Measurements from ENCODE around the gene GNAS.
A peak's percentile ranks its signal among the peaks of the same experiment; 100 is the strongest.

Gene GNAS

DNA sequence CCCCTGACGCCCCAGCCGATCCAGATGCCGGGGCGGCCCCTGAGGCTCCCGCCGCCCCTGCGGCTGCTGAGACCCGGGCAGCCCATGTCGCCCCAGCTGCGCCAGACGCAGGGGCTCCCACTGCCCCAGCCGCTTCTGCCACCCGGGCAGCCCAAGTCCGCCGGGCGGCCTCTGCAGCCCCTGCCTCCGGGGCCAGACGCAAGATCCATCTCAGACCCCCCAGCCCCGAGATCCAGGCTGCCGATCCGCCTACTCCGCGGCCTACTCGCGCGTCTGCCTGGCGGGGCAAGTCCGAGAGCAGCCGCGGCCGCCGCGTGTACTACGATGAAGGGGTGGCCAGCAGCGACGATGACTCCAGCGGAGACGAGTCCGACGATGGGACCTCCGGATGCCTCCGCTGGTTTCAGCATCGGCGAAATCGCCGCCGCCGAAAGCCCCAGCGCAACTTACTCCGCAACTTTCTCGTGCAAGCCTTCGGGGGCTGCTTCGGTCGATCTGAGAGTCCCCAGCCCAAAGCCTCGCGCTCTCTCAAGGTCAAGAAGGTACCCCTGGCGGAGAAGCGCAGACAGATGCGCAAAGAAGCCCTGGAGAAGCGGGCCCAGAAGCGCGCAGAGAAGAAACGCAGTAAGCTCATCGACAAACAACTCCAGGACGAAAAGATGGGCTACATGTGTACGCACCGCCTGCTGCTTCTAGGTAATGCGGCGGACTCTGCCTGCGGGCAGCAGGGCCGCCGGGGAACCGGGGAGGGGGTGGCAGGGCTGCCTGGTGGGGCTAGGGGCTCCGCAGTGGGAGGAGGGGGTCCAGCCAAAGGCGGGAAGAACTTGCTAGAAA, 2.3 kb downstream of the GNAS start:
- no peak overlapping the region for H3K9ac ChIP-seq (ENCODE audit: low read length)
- no peaks in the 10 kb centered on the region for H3K36me3 ChIP-seq (ENCODE audit: control insufficient read depth, insufficient read depth, low read length)
- no peak overlapping the region for H3K27ac ChIP-seq (ENCODE audit: low read depth, low read length)
- peak overlapping the region; percentile 60 for H3K4me3 ChIP-seq (ENCODE audit: low read depth, low read length)
- H3K4me1 ChIP-seq (ENCODE audit: control insufficient read depth, insufficient read depth, low read length): peaks cover 9% of the 10 kb centered on the region; the same call in 1 of the 2 replicates
- H3K9me3 ChIP-seq (ENCODE audit: control insufficient read depth, insufficient read depth, low read depth, low read length): no peaks in the 10 kb centered on the region
- peaks cover 77% of the 10 kb centered on the region for H3K27me3 ChIP-seq (ENCODE audit: control insufficient read depth, insufficient read depth, low read length)

DNA sequence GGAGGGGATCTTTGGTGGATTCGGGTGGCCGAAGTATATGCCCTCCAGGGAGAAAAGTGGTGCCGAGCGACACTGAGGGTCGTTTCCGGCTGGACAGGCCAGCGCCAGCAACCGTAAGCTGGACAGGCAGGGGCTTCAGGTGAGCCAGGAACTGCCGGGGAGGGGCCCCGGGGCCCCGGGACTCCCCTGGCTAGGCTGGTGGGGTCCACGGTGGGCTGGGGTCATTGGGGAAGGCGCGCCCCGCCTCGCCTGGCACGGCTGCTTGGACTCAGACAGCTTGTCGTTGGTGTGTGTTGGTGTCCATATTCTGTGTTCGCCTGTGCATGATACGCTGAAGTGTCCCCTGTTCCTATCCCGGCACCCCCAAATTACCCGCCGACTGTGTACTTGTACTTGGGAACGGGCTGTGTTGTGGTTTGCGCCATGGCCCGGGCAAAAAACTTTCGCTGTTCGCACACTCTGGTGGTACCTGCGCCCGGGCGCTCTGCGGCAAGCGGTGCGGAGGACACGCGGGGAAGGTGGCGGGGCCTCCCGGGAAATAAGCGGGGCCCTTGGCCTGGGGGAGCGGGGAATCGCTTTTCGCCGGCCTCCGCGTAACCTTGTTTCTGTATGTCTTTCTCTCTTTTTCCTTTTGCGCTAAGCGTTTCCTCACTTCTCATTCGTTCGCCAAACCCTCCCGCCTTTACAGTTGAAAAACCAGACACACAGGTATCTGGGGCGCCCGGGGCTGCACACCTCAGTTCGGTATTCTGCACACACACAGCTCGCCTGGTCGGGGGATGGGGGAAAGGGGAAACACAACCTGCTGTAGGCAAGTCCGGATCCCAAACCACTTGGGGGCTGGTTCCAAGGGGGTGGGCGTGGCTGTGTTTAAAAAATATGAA, 3.2 kb downstream of the GNAS start:
- no peak overlapping the region for H3K27ac ChIP-seq (ENCODE audit: low read depth, low read length)
- peaks cover 9% of the 10 kb centered on the region; the same call in 1 of the 2 replicates for H3K4me1 ChIP-seq (ENCODE audit: control insufficient read depth, insufficient read depth, low read length)
- H3K9ac ChIP-seq (ENCODE audit: low read length): no peak overlapping the region
- H3K4me3 ChIP-seq (ENCODE audit: low read depth, low read length): peak overlapping the region; percentile 60
- H3K9me3 ChIP-seq (ENCODE audit: control insufficient read depth, insufficient read depth, low read depth, low read length): no peaks in the 10 kb centered on the region
- H3K27me3 ChIP-seq (ENCODE audit: control insufficient read depth, insufficient read depth, low read length): peaks cover 77% of the 10 kb centered on the region
- no peaks in the 10 kb centered on the region for H3K36me3 ChIP-seq (ENCODE audit: control insufficient read depth, insufficient read depth, low read length)

DNA sequence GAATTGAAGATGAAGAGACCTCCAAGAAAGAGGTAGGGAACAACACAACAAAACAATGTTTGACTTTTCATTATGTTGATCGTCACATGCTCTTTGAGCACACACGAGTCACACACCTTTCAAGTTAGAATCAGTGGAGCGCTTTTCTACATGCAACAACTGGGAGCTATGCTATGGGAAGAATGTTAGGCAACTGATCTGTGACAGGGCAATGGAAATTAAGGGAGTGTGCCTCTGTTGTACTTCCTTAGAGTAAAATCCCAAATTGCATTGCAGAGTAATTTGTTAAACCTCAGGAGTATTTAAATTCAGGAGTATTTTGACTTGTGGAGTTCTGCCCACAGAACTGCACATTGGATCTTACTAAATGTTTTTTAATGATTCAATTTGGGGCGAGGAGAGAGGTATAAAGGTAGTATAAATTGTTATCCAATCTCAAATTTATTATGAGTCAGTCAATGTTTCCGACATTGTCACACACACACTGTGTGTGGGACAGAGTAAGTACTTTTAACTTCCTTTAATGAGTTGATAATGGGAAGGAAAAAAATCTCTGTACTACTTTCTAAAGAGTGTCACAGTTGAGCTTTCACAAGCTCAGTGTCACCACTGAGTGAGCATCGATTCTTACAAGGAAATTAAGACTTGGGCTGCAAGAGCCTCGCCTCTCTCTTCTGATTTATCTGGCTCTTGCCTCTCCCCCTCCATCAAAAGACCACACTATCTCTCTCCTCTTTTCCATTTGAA, 10.7 kb downstream of the GNAS start:
- Histone ChIP-seq H3K9me3 (ENCODE audit: control insufficient read depth, insufficient read depth, low read depth, low read length) (no peaks in the 10 kb centered on the region), H3K27ac (ENCODE audit: low read depth, low read length) (no peak overlapping the region), H3K4me1 (ENCODE audit: control insufficient read depth, insufficient read depth, low read length) (no peaks in the 10 kb centered on the region), H3K9ac (ENCODE audit: low read length) (no peak overlapping the region), H3K27me3 (ENCODE audit: control insufficient read depth, insufficient read depth, low read length) (peaks cover 5% of the 10 kb centered on the region), H3K36me3 (ENCODE audit: control insufficient read depth, insufficient read depth, low read length) (no peaks in the 10 kb centered on the region), H3K4me3 (ENCODE audit: low read depth, low read length) (no peak overlapping the region)

DNA sequence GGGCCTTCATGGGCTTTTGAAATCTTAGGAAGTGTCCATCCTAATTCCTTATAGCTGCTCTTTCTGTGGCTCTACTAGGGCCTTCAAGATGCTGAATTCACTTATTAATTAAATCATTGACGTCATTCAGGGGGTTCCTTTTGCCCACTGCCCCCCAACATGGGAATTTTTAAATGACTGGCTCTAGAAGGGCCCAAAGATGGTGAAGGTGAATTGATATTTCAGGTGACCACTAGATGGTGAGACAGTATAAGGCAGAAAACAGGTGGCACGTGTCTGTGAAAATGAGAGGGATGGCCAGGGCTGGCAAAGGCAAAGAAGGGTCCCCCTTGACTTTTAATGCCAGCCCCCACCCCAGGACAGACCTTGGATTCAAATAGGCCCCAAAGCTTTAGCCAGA, 11.8 kb downstream of the GNAS start:
- Histone ChIP-seq H3K9ac (ENCODE audit: low read length) (no peak overlapping the region), H3K9me3 (ENCODE audit: control insufficient read depth, insufficient read depth, low read depth, low read length) (no peaks in the 10 kb centered on the region), H3K4me3 (ENCODE audit: low read depth, low read length) (no peak overlapping the region), H3K4me1 (ENCODE audit: control insufficient read depth, insufficient read depth, low read length) (peaks cover 3% of the 10 kb centered on the region), H3K27ac (ENCODE audit: low read depth, low read length) (no peak overlapping the region), H3K36me3 (ENCODE audit: control insufficient read depth, insufficient read depth, low read length) (no peaks in the 10 kb centered on the region), H3K27me3 (ENCODE audit: control insufficient read depth, insufficient read depth, low read length) (no peaks in the 10 kb centered on the region)

DNA sequence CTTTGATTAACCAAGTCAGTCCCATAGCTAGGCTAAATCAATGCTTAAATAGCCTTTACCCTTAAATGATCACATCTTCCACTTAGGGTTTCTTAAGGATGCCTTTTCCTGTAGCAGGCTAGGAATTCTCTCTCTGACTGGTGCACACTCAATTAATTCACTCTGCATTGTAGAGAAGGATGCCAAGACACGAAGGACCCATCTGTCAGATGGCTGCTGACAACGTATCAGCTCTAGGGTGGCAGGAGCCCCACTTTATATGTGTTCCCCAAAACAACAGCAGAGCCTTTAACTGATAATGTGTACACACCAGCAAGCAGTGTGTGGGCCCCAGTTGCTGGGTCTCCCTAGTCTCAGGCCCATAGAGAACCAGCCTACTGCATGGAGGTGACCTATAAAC, 13.3 kb downstream of the GNAS start:
- no peaks in the 10 kb centered on the region for H3K36me3 ChIP-seq (ENCODE audit: control insufficient read depth, insufficient read depth, low read length)
- H3K27ac ChIP-seq (ENCODE audit: low read depth, low read length): no peak overlapping the region
- H3K9ac ChIP-seq (ENCODE audit: low read length): no peak overlapping the region
- H3K4me3 ChIP-seq (ENCODE audit: low read depth, low read length): no peak overlapping the region
- peaks cover 3% of the 10 kb centered on the region for H3K4me1 ChIP-seq (ENCODE audit: control insufficient read depth, insufficient read depth, low read length)
- no peaks in the 10 kb centered on the region for H3K9me3 ChIP-seq (ENCODE audit: control insufficient read depth, insufficient read depth, low read depth, low read length)
- H3K27me3 ChIP-seq (ENCODE audit: control insufficient read depth, insufficient read depth, low read length): no peaks in the 10 kb centered on the region

DNA sequence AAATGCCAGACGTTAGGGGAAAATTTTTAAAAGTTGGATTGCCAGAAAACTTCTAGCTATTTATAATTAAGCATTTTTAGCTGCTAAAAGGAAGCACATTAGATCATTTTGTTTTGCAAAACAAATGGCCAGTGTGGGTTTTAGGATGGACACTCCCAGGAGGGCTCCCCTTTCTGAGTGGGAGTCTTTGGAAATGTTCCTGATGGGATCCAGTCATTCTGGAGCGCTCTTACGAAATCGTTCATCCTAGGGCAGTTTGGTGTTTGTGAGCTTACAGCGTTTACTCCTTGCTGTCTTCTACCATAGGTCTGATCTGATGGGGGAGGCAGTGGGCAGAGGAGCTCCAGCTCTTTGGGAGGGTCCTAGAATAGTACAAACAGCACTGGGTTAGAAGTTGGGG, 14.7 kb downstream of the GNAS start:
- Histone ChIP-seq H3K27ac (ENCODE audit: low read depth, low read length) (no peak overlapping the region), H3K9ac (ENCODE audit: low read length) (no peak overlapping the region), H3K4me1 (ENCODE audit: control insufficient read depth, insufficient read depth, low read length) (peaks cover 3% of the 10 kb centered on the region), H3K36me3 (ENCODE audit: control insufficient read depth, insufficient read depth, low read length) (no peaks in the 10 kb centered on the region), H3K9me3 (ENCODE audit: control insufficient read depth, insufficient read depth, low read depth, low read length) (no peaks in the 10 kb centered on the region), H3K27me3 (ENCODE audit: control insufficient read depth, insufficient read depth, low read length) (no peaks in the 10 kb centered on the region), H3K4me3 (ENCODE audit: low read depth, low read length) (no peak overlapping the region)

DNA sequence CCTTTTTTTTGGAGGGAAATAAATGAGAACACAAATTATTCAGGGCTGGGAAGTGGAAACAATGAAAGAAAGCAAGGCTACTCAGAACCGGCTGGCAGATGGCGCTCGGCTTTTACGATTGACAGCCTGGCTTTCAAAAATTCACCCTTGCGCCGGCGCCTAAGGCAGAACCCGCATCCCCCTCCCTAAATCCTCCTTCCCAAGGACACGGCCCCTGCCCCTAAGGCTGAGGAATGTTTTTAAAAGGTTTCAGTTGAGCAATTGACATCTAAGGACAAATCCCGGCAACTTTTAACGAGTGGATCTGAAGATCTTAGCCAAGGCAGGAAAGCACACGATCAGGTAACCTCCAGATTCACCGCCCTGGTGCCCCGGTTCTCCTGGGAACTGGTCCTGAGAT, 16.3 kb downstream of the GNAS start:
- Histone ChIP-seq H3K9ac (ENCODE audit: low read length) (no peak overlapping the region), H3K27ac (ENCODE audit: low read depth, low read length) (no peak overlapping the region), H3K9me3 (ENCODE audit: control insufficient read depth, insufficient read depth, low read depth, low read length) (no peaks in the 10 kb centered on the region), H3K4me1 (ENCODE audit: control insufficient read depth, insufficient read depth, low read length) (peaks cover 3% of the 10 kb centered on the region), H3K36me3 (ENCODE audit: control insufficient read depth, insufficient read depth, low read length) (no peaks in the 10 kb centered on the region), H3K27me3 (ENCODE audit: control insufficient read depth, insufficient read depth, low read length) (no peaks in the 10 kb centered on the region), H3K4me3 (ENCODE audit: low read depth, low read length) (no peak overlapping the region)

DNA sequence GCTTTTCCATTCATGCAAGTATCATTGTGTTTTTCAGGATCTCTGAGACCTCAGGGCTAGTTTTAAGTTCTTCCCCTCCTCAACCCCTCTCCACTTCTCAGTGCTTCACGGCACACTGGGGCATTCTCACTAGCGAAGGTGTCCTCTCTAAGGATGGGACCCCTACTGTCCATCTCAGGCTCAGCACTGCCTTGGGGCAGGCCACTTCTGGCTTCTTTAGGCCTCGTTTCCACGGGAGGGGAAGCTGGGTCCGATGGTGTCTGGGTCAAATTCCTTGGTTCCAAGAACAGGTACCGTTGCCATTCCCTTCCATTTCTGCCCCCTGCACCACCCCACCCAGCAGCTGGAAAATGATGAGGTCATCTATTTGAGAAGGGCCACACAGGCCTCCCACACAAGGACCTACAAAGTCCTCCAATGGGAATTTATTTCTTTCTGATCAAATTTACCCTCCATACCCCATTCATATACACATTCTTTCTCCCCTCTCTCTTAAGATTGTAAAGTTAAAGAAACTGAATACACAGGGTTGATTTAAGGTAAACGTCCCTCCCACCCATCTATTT, 17.2 kb downstream of the GNAS start:
- no peaks in the 10 kb centered on the region for H3K9me3 ChIP-seq (ENCODE audit: control insufficient read depth, insufficient read depth, low read depth, low read length)
- H3K27me3 ChIP-seq (ENCODE audit: control insufficient read depth, insufficient read depth, low read length): no peaks in the 10 kb centered on the region

DNA sequence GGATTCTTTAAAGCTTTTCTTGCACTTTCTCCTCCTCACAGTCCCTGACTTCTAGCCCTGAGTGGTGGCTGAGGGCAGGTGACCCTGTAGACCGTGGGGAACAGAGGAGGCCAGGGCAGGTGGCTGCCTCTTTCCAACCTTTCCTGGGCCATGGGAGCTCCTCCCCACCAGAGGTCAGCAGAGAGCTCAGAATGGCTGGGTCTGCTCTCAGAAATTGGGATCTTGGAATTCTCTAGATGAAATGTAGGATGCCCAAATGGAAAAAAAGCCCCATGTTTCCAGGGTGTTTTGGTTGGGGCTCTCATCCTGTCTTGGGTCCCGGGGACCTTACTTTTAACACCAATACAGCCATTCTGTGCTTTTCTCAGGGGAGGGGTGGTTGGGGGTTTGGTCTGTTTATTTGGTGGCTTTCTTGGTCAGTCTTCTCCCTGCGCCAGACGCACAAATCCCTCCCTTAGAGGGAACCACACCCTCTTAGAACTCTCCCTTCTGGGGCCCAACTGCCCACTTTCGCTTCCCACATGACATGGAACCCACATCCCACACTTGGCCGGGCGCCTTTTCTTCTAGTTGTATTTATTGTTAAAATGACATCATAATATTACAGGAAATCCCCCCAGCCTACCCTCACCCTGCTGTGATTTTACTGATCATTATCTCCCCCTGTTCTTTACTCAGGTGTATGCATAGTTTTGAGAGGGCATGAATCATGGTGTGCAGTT, 17.9 kb downstream of the GNAS start:
- Histone ChIP-seq H3K27me3 (ENCODE audit: control insufficient read depth, insufficient read depth, low read length) (no peaks in the 10 kb centered on the region), H3K4me1 (ENCODE audit: control insufficient read depth, insufficient read depth, low read length) (peaks cover 7% of the 10 kb centered on the region), H3K27ac (ENCODE audit: low read depth, low read length) (no peak overlapping the region), H3K9ac (ENCODE audit: low read length) (no peak overlapping the region), H3K9me3 (ENCODE audit: control insufficient read depth, insufficient read depth, low read depth, low read length) (no peaks in the 10 kb centered on the region), H3K4me3 (ENCODE audit: low read depth, low read length) (no peak overlapping the region), H3K36me3 (ENCODE audit: control insufficient read depth, insufficient read depth, low read length) (no peaks in the 10 kb centered on the region)

More for the DNA sequence above, 17.2 kb downstream of the GNAS start:
- H3K27ac ChIP-seq (ENCODE audit: low read depth, low read length): no peak overlapping the region
- H3K4me3 ChIP-seq (ENCODE audit: low read depth, low read length): no peak overlapping the region
- H3K36me3 ChIP-seq (ENCODE audit: control insufficient read depth, insufficient read depth, low read length): no peaks in the 10 kb centered on the region
- H3K9ac ChIP-seq (ENCODE audit: low read length): no peak overlapping the region
- peaks cover 3% of the 10 kb centered on the region for H3K4me1 ChIP-seq (ENCODE audit: control insufficient read depth, insufficient read depth, low read length)

DNA sequence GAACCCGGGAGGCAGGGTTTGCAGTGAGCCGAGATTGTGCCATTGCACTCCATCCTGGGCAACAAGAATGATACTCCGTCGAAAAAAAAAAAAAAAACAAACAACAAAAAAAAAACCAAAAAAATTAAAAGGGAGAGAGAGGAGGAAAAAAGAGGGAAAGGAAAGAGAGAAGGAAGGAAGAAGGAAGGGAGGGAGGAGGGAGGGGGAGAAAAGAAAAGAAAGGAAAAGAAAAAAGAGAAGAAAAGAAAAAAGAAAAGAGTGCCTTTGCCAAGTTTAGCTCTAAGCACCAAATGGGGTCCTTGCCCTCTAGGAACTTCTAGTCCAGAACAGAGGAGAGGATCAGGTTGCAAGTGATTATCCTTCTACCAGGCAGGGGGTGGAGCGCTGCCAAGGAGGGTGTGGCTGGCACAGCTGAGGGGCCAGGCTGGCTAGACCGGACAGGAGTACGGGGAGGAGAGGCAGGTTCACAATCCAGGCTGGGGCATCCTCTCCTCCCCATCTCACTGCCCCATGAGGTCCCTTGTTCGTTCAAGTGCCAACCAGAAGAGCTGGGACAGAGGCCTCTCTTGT, 19.1 kb downstream of the GNAS start:
- H3K36me3 ChIP-seq (ENCODE audit: control insufficient read depth, insufficient read depth, low read length): no peaks in the 10 kb centered on the region
- H3K9me3 ChIP-seq (ENCODE audit: control insufficient read depth, insufficient read depth, low read depth, low read length): no peaks in the 10 kb centered on the region
- H3K4me1 ChIP-seq (ENCODE audit: control insufficient read depth, insufficient read depth, low read length): peaks cover 16% of the 10 kb centered on the region
- H3K27ac ChIP-seq (ENCODE audit: low read depth, low read length): no peak overlapping the region
- no peak overlapping the region for H3K4me3 ChIP-seq (ENCODE audit: low read depth, low read length)
- H3K27me3 ChIP-seq (ENCODE audit: control insufficient read depth, insufficient read depth, low read length): no peaks in the 10 kb centered on the region
- H3K9ac ChIP-seq (ENCODE audit: low read length): no peak overlapping the region
